Prostate gland (tissue), 2 donors: ENCODE results near the gene NAT10.

Experiments
- POLR2A ChIP-seq: fragments of 450-650 bp; IDR thresholded peaks from one replicate; pipeline ENCODE4 v1.6.1; 2016; ENCODE audit warnings: antibody characterized with exemption, mild to moderate bottlenecking
- TF ChIP-seq, protein P1 (sequence below), 4 experiments: fragments of 200-600 bp in 2 of 4; fragments of 450-650 bp in 2 of 4; sonication (generic) in 2 of 4; IDR thresholded peaks; 1 replicate in 3 of 4; 2 replicates in 1 of 4; pipeline ENCODE4 v1.5.1; 2016 to 2019; ENCODE audit warnings: antibody characterized with exemption in 4 of 4, mild to moderate bottlenecking in 2 of 4, moderate library complexity in 2 of 4

DNA sequence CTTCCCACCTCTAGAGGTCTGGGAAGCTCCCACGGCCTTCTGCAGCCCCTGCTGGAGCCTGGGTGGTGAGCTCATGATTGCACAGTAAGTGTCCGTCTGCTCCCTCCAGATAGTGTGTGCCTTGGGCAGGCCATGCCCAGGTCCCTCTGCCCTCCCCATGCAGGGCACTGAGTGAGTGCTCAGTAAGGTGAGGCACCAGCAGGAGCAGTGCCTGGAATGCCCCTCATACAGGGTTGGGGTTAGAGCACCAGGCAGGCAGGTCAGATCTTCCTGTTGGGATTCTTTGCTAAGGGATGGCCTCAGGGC lies 50.3 kb downstream of the NAT10 start:
- no peak for TF ChIP-seq POLR2A
- TF ChIP-seq, protein P1, sequence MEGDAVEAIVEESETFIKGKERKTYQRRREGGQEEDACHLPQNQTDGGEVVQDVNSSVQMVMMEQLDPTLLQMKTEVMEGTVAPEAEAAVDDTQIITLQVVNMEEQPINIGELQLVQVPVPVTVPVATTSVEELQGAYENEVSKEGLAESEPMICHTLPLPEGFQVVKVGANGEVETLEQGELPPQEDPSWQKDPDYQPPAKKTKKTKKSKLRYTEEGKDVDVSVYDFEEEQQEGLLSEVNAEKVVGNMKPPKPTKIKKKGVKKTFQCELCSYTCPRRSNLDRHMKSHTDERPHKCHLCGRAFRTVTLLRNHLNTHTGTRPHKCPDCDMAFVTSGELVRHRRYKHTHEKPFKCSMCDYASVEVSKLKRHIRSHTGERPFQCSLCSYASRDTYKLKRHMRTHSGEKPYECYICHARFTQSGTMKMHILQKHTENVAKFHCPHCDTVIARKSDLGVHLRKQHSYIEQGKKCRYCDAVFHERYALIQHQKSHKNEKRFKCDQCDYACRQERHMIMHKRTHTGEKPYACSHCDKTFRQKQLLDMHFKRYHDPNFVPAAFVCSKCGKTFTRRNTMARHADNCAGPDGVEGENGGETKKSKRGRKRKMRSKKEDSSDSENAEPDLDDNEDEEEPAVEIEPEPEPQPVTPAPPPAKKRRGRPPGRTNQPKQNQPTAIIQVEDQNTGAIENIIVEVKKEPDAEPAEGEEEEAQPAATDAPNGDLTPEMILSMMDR (IDR thresholded peaks at IDR 0.05): no peak
